Liver (tissue), 9 donors: ENCODE data around the gene UBE2QL1. TPM values are rescaled to one million over a fixed set of nuclear protein-coding genes. Genes with fewer than 3 reads are reported as not detected.

ENCODE experiments used
- DNase-seq: peaks from one replicate; pipeline ENCODE4 v3.0.0-alpha.2; 2017; ENCODE audit warnings: low spot score
- H3K27ac ChIP-seq, 2 donors: one replicate each; pipeline ENCODE4 v1.7.0; 2013; ENCODE audit warnings: inconsistent platforms in 2 of 2, low read length in 2 of 2, control low read depth in 1 of 2, low read depth in 1 of 2, mild to moderate bottlenecking in 1 of 2
- H3K27me3 ChIP-seq, 4 donors: one replicate each; pipeline versions ENCODE4 v1.6.1 to v1.7.0; 2013; ENCODE audit warnings: low read length in 3 of 4, inconsistent platforms in 1 of 4, mild to moderate bottlenecking in 1 of 4, moderate library complexity in 1 of 4; ENCODE audit not compliant: control insufficient read depth in 4 of 4, insufficient read depth in 4 of 4
- H3K36me3 ChIP-seq, 4 donors: one replicate each; pipeline versions ENCODE4 v1.6.1 to v1.7.0; 2013; ENCODE audit warnings: low read length in 3 of 4, mild to moderate bottlenecking in 3 of 4, low read depth in 1 of 4, moderate library complexity in 1 of 4; ENCODE audit not compliant: control insufficient read depth in 4 of 4, insufficient read depth in 3 of 4
- H3K4me1 ChIP-seq, 4 donors: one replicate each; pipeline versions ENCODE4 v1.6.1 to v1.7.0; 2013; ENCODE audit warnings: low read length in 3 of 4, mild to moderate bottlenecking in 3 of 4, moderate library complexity in 1 of 4; ENCODE audit not compliant: control insufficient read depth in 4 of 4, insufficient read depth in 4 of 4
- H3K4me3 ChIP-seq, 3 donors: one replicate each; pipeline versions ENCODE4 v1.6.1 to v1.7.0; 2013; ENCODE audit warnings: low read length in 3 of 3, control low read depth in 1 of 3, low read depth in 1 of 3, mild to moderate bottlenecking in 1 of 3
- H3K9ac ChIP-seq, 2 donors: one replicate each; pipeline ENCODE4 v1.7.0; 2013; ENCODE audit warnings: low read length in 2 of 2, mild to moderate bottlenecking in 2 of 2, moderate library complexity in 2 of 2, control low read depth in 1 of 2, low read depth in 1 of 2
- H3K9me3 ChIP-seq, 4 donors: one replicate each; pipeline versions ENCODE4 v1.6.1 to v1.7.0; 2013; ENCODE audit warnings: low read length in 3 of 4; ENCODE audit not compliant: control insufficient read depth in 4 of 4
- CTCF ChIP-seq: fragments of 150-350 bp; IDR thresholded peaks from 2 replicates; pipeline ENCODE4 v1.5.1; 2017; ENCODE audit warnings: improper control_type of control experiment, low read depth, low read length; ENCODE audit not compliant: missing input control
- EGR1 ChIP-seq, 2 donors: IDR thresholded peaks; 2 replicates each; pipeline ENCODE4 v1.6.1; 2016 to 2018; ENCODE audit warnings: antibody characterized with exemption in 2 of 2, low read depth in 2 of 2
- FOXA1 ChIP-seq: IDR thresholded peaks from 2 replicates; pipeline ENCODE4 v1.6.1; 2016; ENCODE audit warnings: antibody characterized with exemption
- FOXA2 ChIP-seq: IDR thresholded peaks from 2 replicates; pipeline ENCODE4 v1.6.1; 2016; ENCODE audit warnings: antibody characterized with exemption
- GABPA ChIP-seq, 2 donors: IDR thresholded peaks in 1 of 2; conservative IDR thresholded peaks in 1 of 2; 2 replicates each; pipeline ENCODE4 v1.6.1; 2016; ENCODE audit warnings: antibody characterized with exemption in 2 of 2, mild to moderate bottlenecking in 1 of 2, moderate library complexity in 1 of 2
- HNF4A ChIP-seq, 2 donors: conservative IDR thresholded peaks; 2 replicates each; pipeline ENCODE4 v1.6.1; 2016; ENCODE audit warnings: antibody characterized with exemption in 2 of 2, mild to moderate bottlenecking in 2 of 2
- HNF4G ChIP-seq: IDR thresholded peaks from 2 replicates; pipeline ENCODE4 v1.6.1; 2016; ENCODE audit warnings: antibody characterized with exemption
- JUND ChIP-seq, 2 donors: IDR thresholded peaks; 2 replicates each; pipeline ENCODE4 v1.6.1; 2016; ENCODE audit warnings: antibody characterized with exemption in 2 of 2
- NR2F2 ChIP-seq: IDR thresholded peaks from 2 replicates; pipeline ENCODE4 v1.6.1; 2016; ENCODE audit warnings: antibody characterized with exemption
- RAD21 ChIP-seq, 2 donors: IDR thresholded peaks; 2 replicates each; pipeline ENCODE4 v1.6.1; 2016; ENCODE audit warnings: antibody characterized with exemption in 2 of 2, mild to moderate bottlenecking in 2 of 2
- REST ChIP-seq: IDR thresholded peaks from 2 replicates; pipeline ENCODE4 v1.6.1; 2016; ENCODE audit warnings: antibody characterized with exemption, mild to moderate bottlenecking
- RXRA ChIP-seq, 2 donors: IDR thresholded peaks; 2 replicates each; pipeline ENCODE4 v1.6.1; 2017 to 2018; ENCODE audit warnings: antibody characterized with exemption in 2 of 2, mild to moderate bottlenecking in 1 of 2
- SP1 ChIP-seq: IDR thresholded peaks from 2 replicates; pipeline ENCODE4 v1.6.1; 2018; ENCODE audit warnings: antibody characterized with exemption, mild to moderate bottlenecking
- TAF1 ChIP-seq: conservative IDR thresholded peaks from 2 replicates; pipeline ENCODE4 v1.6.1; 2016; ENCODE audit warnings: antibody characterized with exemption, mild to moderate bottlenecking
- YY1 ChIP-seq: IDR thresholded peaks from 2 replicates; pipeline ENCODE4 v1.6.1; 2016; ENCODE audit warnings: antibody characterized with exemption, mild to moderate bottlenecking
- ZBTB33 ChIP-seq: IDR thresholded peaks from 2 replicates; pipeline ENCODE4 v1.6.1; 2016; ENCODE audit warnings: antibody characterized with exemption
- WGBS: extraction: QIAGEN DNeasy Blood & Tissue Kit; methylation state at CpG from one replicate; pipeline ENCODE4 v1.1.7; 2013; 5-methylcytosine and 5-hydroxymethylcytosine counted together
- polyA plus RNA-seq, 2 donors: library from polyadenylated mRNA; stranded (reverse) in 1 of 2; unstranded in 1 of 2; fragments of 200-250 nt in 1 of 2; fragments of >200 nt in 1 of 2; fragmentation: Nextera tagmentation in 1 of 2; extraction: Ambion mirVana in 1 of 2; gene quantifications; one replicate each; pipeline versions ENCODE4 v1.2.1 to v1.2.3, GENCODE V29; 2013 to 2015
- total RNA-seq, 2 donors: library from RNA; depleted of rRNA; stranded (reverse); fragments of >200 nt; gene quantifications; one replicate each; pipeline ENCODE4 v1.2.3, GENCODE V29; 2014
- TF ChIP-seq, protein P1 (sequence below): IDR thresholded peaks from 2 replicates; pipeline ENCODE4 v1.6.1; 2016; ENCODE audit warnings: antibody characterized with exemption
- TF ChIP-seq, protein P2 (sequence below): IDR thresholded peaks from 2 replicates; pipeline ENCODE4 v1.6.1; 2016; ENCODE audit warnings: antibody characterized with exemption
- donor health status: healthy.
- donor health status: healthy.
- donor health status: healthy.
- donor health status: healthy.
- donor health status: healthy.

Gene UBE2QL1
- total and polyA plus RNA-seq, 4 donors: 0.09 to 1.9 (median 0.36) TPM

- Histone ChIP-seq H3K4me3 (no peak overlapping the region), H3K9ac (no peak overlapping the region), H3K36me3 (no peaks in the 10 kb centered on the region), H3K27me3 (no peaks in the 10 kb centered on the region), H3K27ac (no peak overlapping the region), H3K4me1 (no peaks in the 10 kb centered on the region), H3K9me3 (peaks cover 2 to 4% (median 3%) of the 10 kb centered on the region in 4 donors)
- DNase-seq: no peak
- WGBS: 91% methylated on average over 4 of the region's 4 CpGs
- TF ChIP-seq EGR1 (IDR thresholded peaks at IDR 0.05; ENCODE audit: low read depth in 2 of 2) (no peak), HNF4A (conservative IDR thresholded peaks at IDR 0.05) (no peak), FOXA2 (no peak), TAF1 (no peak), GABPA (IDR thresholded peaks at IDR 0.05 in 1 of 2, conservative IDR thresholded peaks at IDR 0.05 in 1 of 2) (no peak), REST (no peak), NR2F2 (no peak), RXRA (IDR thresholded peaks at IDR 0.05) (no peak), SP1 (no peak), JUND (IDR thresholded peaks at IDR 0.05) (no peak)
- TF ChIP-seq, protein P1, sequence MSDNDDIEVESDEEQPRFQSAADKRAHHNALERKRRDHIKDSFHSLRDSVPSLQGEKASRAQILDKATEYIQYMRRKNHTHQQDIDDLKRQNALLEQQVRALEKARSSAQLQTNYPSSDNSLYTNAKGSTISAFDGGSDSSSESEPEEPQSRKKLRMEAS: no peak
Measured at GRCh38 chr5:6458833-6459232, 10.2 kb downstream of the UBE2QL1 start.

GRCh38 chr5:6459896-6460295 lies 11.2 kb downstream of the UBE2QL1 start:
- DNase-seq: no peak
- WGBS: 69% methylated on average over 5 of the region's 5 CpGs
- Histone ChIP-seq H3K4me1 (no peaks in the 10 kb centered on the region), H3K27ac (no peak overlapping the region), H3K9me3 (peaks cover 2 to 4% (median 3%) of the 10 kb centered on the region in 4 donors), H3K27me3 (no peaks in the 10 kb centered on the region), H3K36me3 (no peaks in the 10 kb centered on the region), H3K9ac (no peak overlapping the region), H3K4me3 (no peak overlapping the region)
- TF ChIP-seq FOXA1 (no peak), NR2F2 (no peak), RAD21 (IDR thresholded peaks at IDR 0.05) (no peak), GABPA (IDR thresholded peaks at IDR 0.05 in 1 of 2, conservative IDR thresholded peaks at IDR 0.05 in 1 of 2) (no peak), HNF4A (conservative IDR thresholded peaks at IDR 0.05) (no peak), REST (no peak), CTCF (no peak), FOXA2 (no peak), YY1 (no peak), SP1 (no peak), RXRA (IDR thresholded peaks at IDR 0.05) (no peak), EGR1 (IDR thresholded peaks at IDR 0.05; ENCODE audit: low read depth in 2 of 2) (no peak), ZBTB33 (no peak), HNF4G (no peak)
- TF ChIP-seq, protein P2, sequence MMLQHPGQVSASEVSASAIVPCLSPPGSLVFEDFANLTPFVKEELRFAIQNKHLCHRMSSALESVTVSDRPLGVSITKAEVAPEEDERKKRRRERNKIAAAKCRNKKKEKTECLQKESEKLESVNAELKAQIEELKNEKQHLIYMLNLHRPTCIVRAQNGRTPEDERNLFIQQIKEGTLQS: no peak
- TF ChIP-seq, protein P1: no peak
